HEK293 (cell line): ENCODE data around the gene BCL2L11.

ENCODE experiments used
- ZBTB7A ChIP-seq: fragments of 450-650 bp; formaldehyde crosslinking; IDR thresholded peaks from 2 replicates; pipeline ENCODE4 v1.5.1; 2016; ENCODE audit warnings: low read depth, missing biosample characterization, missing genetic modification characterization
- ZNF114 ChIP-seq: fragments of 450-650 bp; formaldehyde crosslinking; IDR thresholded peaks from 2 replicates; pipeline ENCODE4 v1.5.0; 2017; ENCODE audit warnings: missing biosample characterization, missing genetic modification characterization
- ZNF138 ChIP-seq: fragments of 450-650 bp; formaldehyde crosslinking; IDR thresholded peaks from 2 replicates; pipeline ENCODE4 v1.5.1; 2016; ENCODE audit warnings: missing biosample characterization, missing genetic modification characterization, borderline replicate concordance
- TF ChIP-seq, protein P1 (sequence below): fragments of 450-650 bp; formaldehyde crosslinking; IDR thresholded peaks from 2 replicates; pipeline ENCODE4 v1.5.1; 2016; ENCODE audit warnings: missing biosample characterization, missing genetic modification characterization
- TF ChIP-seq, protein P2 (sequence below): fragments of 450-650 bp; formaldehyde crosslinking; IDR thresholded peaks from 2 replicates; pipeline ENCODE4 v1.5.1; 2016; ENCODE audit warnings: missing biosample characterization, missing genetic modification characterization

DNA sequence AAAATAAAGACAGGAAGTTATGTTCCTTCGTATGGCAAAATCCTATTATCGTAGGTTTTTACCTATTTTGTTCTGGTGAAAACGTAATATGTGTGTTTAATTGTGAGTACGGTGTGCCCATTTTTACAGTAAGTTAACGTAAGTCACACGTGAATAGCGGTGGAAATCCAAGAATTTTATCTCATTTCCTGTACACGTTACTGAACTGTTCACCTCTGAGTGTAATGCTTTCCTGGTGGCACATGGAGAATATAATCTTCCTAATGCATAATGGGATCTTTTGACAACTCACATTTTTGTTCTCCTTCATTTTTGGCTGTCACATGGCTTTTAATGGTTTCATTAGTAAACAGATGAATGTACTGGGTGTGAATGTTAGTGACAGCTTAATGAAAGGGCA is 28.2 kb downstream of the BCL2L11 start:
- TF ChIP-seq, protein P1, sequence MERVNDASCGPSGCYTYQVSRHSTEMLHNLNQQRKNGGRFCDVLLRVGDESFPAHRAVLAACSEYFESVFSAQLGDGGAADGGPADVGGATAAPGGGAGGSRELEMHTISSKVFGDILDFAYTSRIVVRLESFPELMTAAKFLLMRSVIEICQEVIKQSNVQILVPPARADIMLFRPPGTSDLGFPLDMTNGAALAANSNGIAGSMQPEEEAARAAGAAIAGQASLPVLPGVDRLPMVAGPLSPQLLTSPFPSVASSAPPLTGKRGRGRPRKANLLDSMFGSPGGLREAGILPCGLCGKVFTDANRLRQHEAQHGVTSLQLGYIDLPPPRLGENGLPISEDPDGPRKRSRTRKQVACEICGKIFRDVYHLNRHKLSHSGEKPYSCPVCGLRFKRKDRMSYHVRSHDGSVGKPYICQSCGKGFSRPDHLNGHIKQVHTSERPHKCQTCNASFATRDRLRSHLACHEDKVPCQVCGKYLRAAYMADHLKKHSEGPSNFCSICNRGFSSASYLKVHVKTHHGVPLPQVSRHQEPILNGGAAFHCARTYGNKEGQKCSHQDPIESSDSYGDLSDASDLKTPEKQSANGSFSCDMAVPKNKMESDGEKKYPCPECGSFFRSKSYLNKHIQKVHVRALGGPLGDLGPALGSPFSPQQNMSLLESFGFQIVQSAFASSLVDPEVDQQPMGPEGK = no peak
- TF ChIP-seq ZBTB7A (tag by site-specific recombination) (no peak), ZNF114 (tag by site-specific recombination) (no peak), ZNF138 (tag by site-specific recombination) (no peak)
- TF ChIP-seq, protein P2, sequence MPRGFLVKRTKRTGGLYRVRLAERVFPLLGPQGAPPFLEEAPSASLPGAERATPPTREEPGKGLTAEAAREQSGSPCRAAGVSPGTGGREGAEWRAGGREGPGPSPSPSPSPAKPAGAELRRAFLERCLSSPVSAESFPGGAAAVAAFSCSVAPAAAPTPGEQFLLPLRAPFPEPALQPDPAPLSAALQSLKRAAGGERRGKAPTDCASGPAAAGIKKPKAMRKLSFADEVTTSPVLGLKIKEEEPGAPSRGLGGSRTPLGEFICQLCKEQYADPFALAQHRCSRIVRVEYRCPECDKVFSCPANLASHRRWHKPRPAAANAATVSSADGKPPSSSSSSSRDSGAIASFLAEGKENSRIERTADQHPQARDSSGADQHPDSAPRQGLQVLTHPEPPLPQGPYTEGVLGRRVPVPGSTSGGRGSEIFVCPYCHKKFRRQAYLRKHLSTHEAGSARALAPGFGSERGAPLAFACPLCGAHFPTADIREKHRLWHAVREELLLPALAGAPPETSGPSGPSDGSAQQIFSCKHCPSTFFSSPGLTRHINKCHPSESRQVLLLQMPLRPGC (tag by site-specific recombination) = no peak
